Measurements from ENCODE around the gene MS4A4A.
"Not testable (repeated sequence)": the region's sequence is repeated elsewhere in the genome, so short reads cannot be mapped to it uniquely, and the experiment has no call there.

MS4A4A gene

DNA sequence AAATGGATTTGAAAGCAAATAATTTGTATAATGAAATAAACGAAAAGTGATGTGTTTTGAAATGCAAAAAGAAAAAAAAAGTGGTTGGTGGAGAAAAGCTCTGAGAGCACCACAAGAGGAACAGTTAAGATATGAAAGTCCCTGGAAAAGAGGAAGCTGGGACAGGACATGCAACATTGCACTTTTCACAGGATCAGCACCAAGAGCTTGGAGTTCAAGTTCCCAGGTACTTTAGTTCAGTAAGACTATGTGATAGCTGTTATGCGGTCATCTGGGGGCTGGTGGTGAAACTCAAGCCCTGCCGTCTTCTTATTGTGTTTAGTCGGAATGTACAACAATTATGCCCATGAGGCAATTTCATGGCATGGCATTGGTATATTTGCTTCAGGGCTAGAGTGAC lies 17.1 kb upstream of the MS4A4A start:
- H3K4me3 ChIP-seq (ENCODE audit: low read depth in 1 of 2, low read length in 2 of 2) = no peak overlapping the region
- no peaks in the 10 kb centered on the region for H3K36me3 ChIP-seq (ENCODE audit: control insufficient read depth in 1 of 2, insufficient read depth in 2 of 2, low read length in 2 of 2)
- H3K27ac ChIP-seq (ENCODE audit: low read length) = no peak overlapping the region
- H3K27me3 ChIP-seq (ENCODE audit: low read depth, low read length) = no peaks in the 10 kb centered on the region
- peaks cover 0 to 2% of the 10 kb centered on the region in 2 donors for H3K9me3 ChIP-seq (ENCODE audit: control insufficient read depth in 1 of 2, low read length in 2 of 2)
- H3K4me1 ChIP-seq (ENCODE audit: control insufficient read depth in 1 of 2, insufficient read depth in 2 of 2, low read length in 2 of 2) = no peaks in the 10 kb centered on the region

DNA sequence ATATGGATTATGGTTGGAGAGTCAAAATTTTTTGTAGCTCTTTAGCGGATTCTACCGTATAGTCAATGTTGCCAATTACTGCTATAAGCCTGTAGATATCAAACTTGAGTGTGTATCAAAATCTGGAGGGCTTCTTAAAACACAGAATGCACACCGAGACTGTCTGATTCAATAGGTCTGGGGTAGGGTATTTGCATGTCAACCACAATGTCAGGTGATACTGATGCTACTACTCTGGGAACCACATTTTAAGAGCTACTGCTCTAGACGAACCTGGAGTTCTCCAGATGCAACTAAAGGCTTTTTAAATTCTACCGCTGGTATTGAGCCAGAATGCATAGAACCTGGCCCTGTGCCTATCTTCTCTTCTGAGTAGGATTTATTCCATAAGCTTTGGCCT lies 15.8 kb upstream of the MS4A4A start:
- H3K36me3 ChIP-seq (ENCODE audit: control insufficient read depth in 1 of 2, insufficient read depth in 2 of 2, low read length in 2 of 2) = no peaks in the 10 kb centered on the region
- no peak overlapping the region for H3K4me3 ChIP-seq (ENCODE audit: low read depth in 1 of 2, low read length in 2 of 2)

GRCh38 chr11:60265373-60266214 lies 14.9 kb upstream of the MS4A4A start:
- Histone ChIP-seq H3K9me3 (ENCODE audit: control insufficient read depth in 1 of 2, low read length in 2 of 2) (peaks cover 0 to 5% of the 10 kb centered on the region in 2 donors), H3K36me3 (ENCODE audit: control insufficient read depth in 1 of 2, insufficient read depth in 2 of 2, low read length in 2 of 2) (no peaks in the 10 kb centered on the region), H3K27ac (ENCODE audit: low read length) (no peak overlapping the region), H3K4me1 (ENCODE audit: control insufficient read depth in 1 of 2, insufficient read depth in 2 of 2, low read length in 2 of 2) (no peaks in the 10 kb centered on the region), H3K4me3 (ENCODE audit: low read depth in 1 of 2, low read length in 2 of 2) (no peak overlapping the region), H3K27me3 (ENCODE audit: low read depth, low read length) (no peaks in the 10 kb centered on the region)

More for the DNA sequence above, 15.8 kb upstream of the MS4A4A start:
- H3K9me3 ChIP-seq (ENCODE audit: control insufficient read depth in 1 of 2, low read length in 2 of 2) = peaks cover 0 to 2% of the 10 kb centered on the region in 2 donors
- H3K27ac ChIP-seq (ENCODE audit: low read length) = no peak overlapping the region
- no peaks in the 10 kb centered on the region for H3K4me1 ChIP-seq (ENCODE audit: control insufficient read depth in 1 of 2, insufficient read depth in 2 of 2, low read length in 2 of 2)
- no peaks in the 10 kb centered on the region for H3K27me3 ChIP-seq (ENCODE audit: low read depth, low read length)

DNA sequence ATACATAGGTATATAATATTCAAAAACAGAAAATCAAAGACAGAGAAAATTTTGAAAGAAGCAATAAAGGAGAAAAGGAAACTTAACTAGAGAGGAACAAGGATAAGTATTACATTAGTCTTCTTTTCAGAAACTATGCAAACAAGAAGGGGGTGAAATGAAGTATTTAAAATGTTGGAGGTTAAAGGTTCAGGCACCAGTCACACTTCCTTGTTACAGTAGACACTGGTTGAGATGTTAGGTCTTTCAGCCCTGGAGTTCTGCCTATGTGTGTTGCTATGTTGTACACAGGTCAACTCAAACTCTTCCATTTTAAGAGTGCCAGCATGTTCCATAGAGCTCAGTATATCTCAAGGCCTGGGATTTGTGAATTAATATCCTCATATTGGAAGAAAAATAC lies 6.0 kb upstream of the MS4A4A start:
- Histone ChIP-seq H3K4me1 (ENCODE audit: control insufficient read depth in 1 of 2, insufficient read depth in 2 of 2, low read length in 2 of 2) (no peaks in the 10 kb centered on the region), H3K9me3 (ENCODE audit: control insufficient read depth in 1 of 2, low read length in 2 of 2) (peaks cover 0 to 5% of the 10 kb centered on the region in 2 donors), H3K27me3 (ENCODE audit: low read depth, low read length) (no peaks in the 10 kb centered on the region), H3K36me3 (ENCODE audit: control insufficient read depth in 1 of 2, insufficient read depth in 2 of 2, low read length in 2 of 2) (no peaks in the 10 kb centered on the region), H3K4me3 (ENCODE audit: low read depth in 1 of 2, low read length in 2 of 2) (no peak overlapping the region), H3K27ac (ENCODE audit: low read length) (no peak overlapping the region)

- no peaks in the 10 kb centered on the region for H3K27me3 ChIP-seq (ENCODE audit: low read depth, low read length)
- H3K4me3 ChIP-seq (ENCODE audit: low read depth in 1 of 2, low read length in 2 of 2) = peak overlapping the region in 1 of 2 donors; percentile 27
- peak overlapping the region; percentile 77 for H3K27ac ChIP-seq (ENCODE audit: low read length)
These were observed 1.0 kb downstream of the MS4A4A start for GRCh38 chr11:60281485-60281884.

GRCh38 chr11:60282286-60282685 lies 1.8 kb downstream of the MS4A4A start:
- no peaks in the 10 kb centered on the region for H3K9me3 ChIP-seq (ENCODE audit: control insufficient read depth in 1 of 2, low read length in 2 of 2)
- no peaks in the 10 kb centered on the region for H3K27me3 ChIP-seq (ENCODE audit: low read depth, low read length)
- peak overlapping the region; percentile 77 for H3K27ac ChIP-seq (ENCODE audit: low read length)
- no peaks in the 10 kb centered on the region for H3K4me1 ChIP-seq (ENCODE audit: control insufficient read depth in 1 of 2, insufficient read depth in 2 of 2, low read length in 2 of 2)
- H3K36me3 ChIP-seq (ENCODE audit: control insufficient read depth in 1 of 2, insufficient read depth in 2 of 2, low read length in 2 of 2) = no peaks in the 10 kb centered on the region
- no peak overlapping the region for H3K4me3 ChIP-seq (ENCODE audit: low read depth in 1 of 2, low read length in 2 of 2)

More at GRCh38 chr11:60281485-60281884, 1.0 kb downstream of the MS4A4A start:
- Histone ChIP-seq H3K4me1 (ENCODE audit: control insufficient read depth in 1 of 2, insufficient read depth in 2 of 2, low read length in 2 of 2) (no peaks in the 10 kb centered on the region), H3K36me3 (ENCODE audit: control insufficient read depth in 1 of 2, insufficient read depth in 2 of 2, low read length in 2 of 2) (no peaks in the 10 kb centered on the region), H3K9me3 (ENCODE audit: control insufficient read depth in 1 of 2, low read length in 2 of 2) (no peaks in the 10 kb centered on the region)

DNA sequence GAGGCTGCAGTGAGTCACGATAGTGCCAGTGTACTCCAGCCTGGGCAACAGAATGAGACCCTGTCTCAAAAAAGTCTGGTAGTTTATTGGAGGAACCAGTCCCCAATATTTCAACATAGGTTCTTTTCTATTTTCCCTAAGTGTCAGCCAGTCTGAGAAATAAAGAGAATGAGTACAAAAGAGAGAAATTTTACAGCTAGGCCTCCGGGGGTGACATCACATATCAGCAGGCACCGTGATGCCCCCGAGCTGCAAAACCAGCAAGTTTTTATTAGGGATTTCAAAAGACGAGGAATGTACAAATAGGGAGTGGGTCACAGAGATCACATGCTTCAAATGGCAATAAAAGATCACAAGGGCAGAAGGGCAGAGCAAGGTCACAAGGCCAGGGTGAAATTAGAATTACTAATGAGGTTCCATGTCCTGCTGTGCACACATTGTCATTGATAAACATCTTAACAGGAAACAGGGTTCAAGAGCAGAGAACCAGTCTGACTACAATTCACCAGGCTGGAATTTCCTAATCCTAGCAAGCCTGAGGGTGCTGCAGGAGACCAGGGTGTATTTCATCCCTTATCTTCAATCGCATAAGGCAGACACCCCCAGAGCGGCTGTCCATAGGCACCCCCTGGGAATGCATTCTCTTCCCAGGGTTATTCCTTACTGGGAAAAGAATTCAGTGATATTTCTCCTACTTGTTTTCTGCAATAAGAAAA lies 5.1 kb downstream of the MS4A4A start:
- not testable (repeated sequence) for H3K36me3 ChIP-seq (ENCODE audit: control insufficient read depth in 1 of 2, insufficient read depth in 2 of 2, low read length in 2 of 2); H3K4me3 ChIP-seq (ENCODE audit: low read depth in 1 of 2, low read length in 2 of 2); H3K27me3 ChIP-seq (ENCODE audit: low read depth, low read length); H3K4me1 ChIP-seq (ENCODE audit: control insufficient read depth in 1 of 2, insufficient read depth in 2 of 2, low read length in 2 of 2); H3K9me3 ChIP-seq (ENCODE audit: control insufficient read depth in 1 of 2, low read length in 2 of 2); H3K27ac ChIP-seq (ENCODE audit: low read length)

DNA sequence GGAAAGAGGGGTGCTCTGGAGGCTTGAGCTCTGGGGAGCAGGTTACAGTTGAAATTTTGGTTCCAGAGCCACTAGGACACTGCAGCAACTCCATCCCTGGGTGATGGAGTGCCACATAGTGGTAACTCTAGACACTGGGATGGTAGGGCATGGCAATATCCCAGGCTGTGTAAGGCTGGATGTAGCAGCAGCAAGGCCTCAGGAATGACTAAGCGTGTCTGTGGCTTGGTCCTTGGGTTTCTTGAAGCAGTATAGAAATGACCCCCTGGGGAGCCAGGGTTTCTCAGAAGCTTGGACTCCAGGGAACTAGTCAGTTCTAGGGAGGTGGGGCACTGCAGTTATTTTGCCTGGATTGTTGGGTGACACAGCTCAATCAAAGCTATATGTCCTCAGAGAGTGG lies 8.1 kb downstream of the MS4A4A start:
- H3K4me1 ChIP-seq (ENCODE audit: control insufficient read depth in 1 of 2, insufficient read depth in 2 of 2, low read length in 2 of 2) = no peaks in the 10 kb centered on the region
- H3K9me3 ChIP-seq (ENCODE audit: control insufficient read depth in 1 of 2, low read length in 2 of 2) = peaks cover 0 to 6% of the 10 kb centered on the region in 2 donors
- no peak overlapping the region for H3K4me3 ChIP-seq (ENCODE audit: low read depth in 1 of 2, low read length in 2 of 2)
- no peak overlapping the region for H3K27ac ChIP-seq (ENCODE audit: low read length)
- H3K27me3 ChIP-seq (ENCODE audit: low read depth, low read length) = no peaks in the 10 kb centered on the region
- H3K36me3 ChIP-seq (ENCODE audit: control insufficient read depth in 1 of 2, insufficient read depth in 2 of 2, low read length in 2 of 2) = no peaks in the 10 kb centered on the region

DNA sequence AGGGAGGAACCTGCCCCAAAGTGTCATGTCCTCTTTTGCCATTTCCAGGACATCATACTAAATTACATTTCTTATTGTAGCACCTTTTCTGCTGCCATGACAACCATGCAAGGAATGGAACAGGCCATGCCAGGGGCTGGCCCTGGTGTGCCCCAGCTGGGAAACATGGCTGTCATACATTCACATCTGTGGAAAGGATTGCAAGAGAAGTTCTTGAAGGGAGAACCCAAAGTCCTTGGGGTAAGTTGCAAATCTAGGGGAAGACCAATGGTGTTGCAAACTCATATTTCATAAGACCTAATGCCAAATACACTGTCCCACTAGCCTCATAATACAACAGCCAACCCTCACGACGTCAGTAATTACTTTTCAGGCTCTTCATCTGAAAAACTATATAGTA lies 11.7 kb downstream of the MS4A4A start:
- peaks cover 0 to 6% of the 10 kb centered on the region in 2 donors for H3K9me3 ChIP-seq (ENCODE audit: control insufficient read depth in 1 of 2, low read length in 2 of 2)
- no peaks in the 10 kb centered on the region for H3K36me3 ChIP-seq (ENCODE audit: control insufficient read depth in 1 of 2, insufficient read depth in 2 of 2, low read length in 2 of 2)
- H3K27ac ChIP-seq (ENCODE audit: low read length) = no peak overlapping the region
- H3K27me3 ChIP-seq (ENCODE audit: low read depth, low read length) = no peaks in the 10 kb centered on the region
- H3K4me3 ChIP-seq (ENCODE audit: low read depth in 1 of 2, low read length in 2 of 2) = no peak overlapping the region
- H3K4me1 ChIP-seq (ENCODE audit: control insufficient read depth in 1 of 2, insufficient read depth in 2 of 2, low read length in 2 of 2) = no peaks in the 10 kb centered on the region

DNA sequence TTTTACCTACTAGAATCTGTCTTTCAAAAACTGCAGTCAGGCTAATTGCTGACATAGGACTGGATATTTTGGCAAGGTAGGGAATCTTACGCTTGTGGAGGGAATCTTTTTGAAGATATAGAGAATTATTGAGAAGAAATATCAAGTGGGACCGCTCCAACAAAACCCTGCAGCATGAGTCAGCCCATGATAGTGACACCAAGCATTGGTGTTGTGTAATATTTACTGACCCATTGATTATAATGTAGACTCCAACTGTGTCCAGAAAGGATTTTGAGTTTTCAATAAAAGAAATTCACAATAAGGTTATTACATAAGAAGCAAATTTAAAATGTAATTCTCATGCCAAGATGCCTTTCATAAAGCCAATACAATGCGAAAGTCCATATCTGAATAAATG lies 20.7 kb downstream of the MS4A4A start:
- H3K4me3 ChIP-seq (ENCODE audit: low read depth in 1 of 2, low read length in 2 of 2) = no peak overlapping the region
- no peaks in the 10 kb centered on the region for H3K9me3 ChIP-seq (ENCODE audit: control insufficient read depth in 1 of 2, low read length in 2 of 2)
- no peak overlapping the region for H3K27ac ChIP-seq (ENCODE audit: low read length)
- H3K4me1 ChIP-seq (ENCODE audit: control insufficient read depth in 1 of 2, insufficient read depth in 2 of 2, low read length in 2 of 2) = no peaks in the 10 kb centered on the region
- no peaks in the 10 kb centered on the region for H3K36me3 ChIP-seq (ENCODE audit: control insufficient read depth in 1 of 2, insufficient read depth in 2 of 2, low read length in 2 of 2)
- H3K27me3 ChIP-seq (ENCODE audit: low read depth, low read length) = no peaks in the 10 kb centered on the region

DNA sequence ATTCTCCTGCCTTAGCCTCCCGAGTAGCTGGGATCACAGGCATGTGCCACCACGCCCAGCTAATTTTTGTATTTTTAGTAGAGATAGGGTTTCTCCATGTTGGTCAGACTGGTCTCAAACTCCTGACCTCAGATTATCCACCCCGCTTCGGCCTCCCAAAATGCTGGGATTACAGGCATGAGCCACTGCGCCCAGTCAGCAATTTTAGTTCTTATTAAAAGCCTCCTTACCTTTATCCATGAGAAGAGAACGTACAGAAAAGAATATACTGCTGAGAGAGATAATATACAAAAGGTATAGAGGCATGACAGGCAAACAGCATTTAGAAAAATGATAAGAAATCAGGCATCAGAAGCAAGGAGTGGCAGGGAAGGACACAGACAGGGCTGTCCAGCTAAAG lies 21.4 kb downstream of the MS4A4A start:
- not testable (repeated sequence) for H3K36me3 ChIP-seq (ENCODE audit: control insufficient read depth in 1 of 2, insufficient read depth in 2 of 2, low read length in 2 of 2); H3K27ac ChIP-seq (ENCODE audit: low read length); H3K4me1 ChIP-seq (ENCODE audit: control insufficient read depth in 1 of 2, insufficient read depth in 2 of 2, low read length in 2 of 2); H3K9me3 ChIP-seq (ENCODE audit: control insufficient read depth in 1 of 2, low read length in 2 of 2); H3K4me3 ChIP-seq (ENCODE audit: low read depth in 1 of 2, low read length in 2 of 2); H3K27me3 ChIP-seq (ENCODE audit: low read depth, low read length)
